Stimulated activated CD8-positive, alpha-beta memory T cell treated with anti-CD3 and anti-CD28 coated beads, Interleukin-12 subunit alpha, Interleukin-12 subunit beta, amount 100 ng/mL, for 24 hours (primary cell): ENCODE measurements around the gene CD274.
A peak's percentile ranks its signal among the peaks of the same experiment; 100 is the strongest.
"Not testable (repeated sequence)": the region's sequence is repeated elsewhere in the genome, so short reads cannot be mapped to it uniquely, and the experiment has no call there.

Experiments
- DNase-seq: peaks from one replicate; pipeline ENCODE4 v3.0.0-alpha.2; 2020; ENCODE audit errors: extremely low read depth

CD274 gene

GRCh38 chr9:5450359-5451091 lies at the start of gene CD274:
Gene CD274, plus strand, starts transcription at chr9:5450542. Its CDS starts 5,572 bp downstream, at chr9:5456114.
- DNase-seq, result peak; percentile 59

DNA sequence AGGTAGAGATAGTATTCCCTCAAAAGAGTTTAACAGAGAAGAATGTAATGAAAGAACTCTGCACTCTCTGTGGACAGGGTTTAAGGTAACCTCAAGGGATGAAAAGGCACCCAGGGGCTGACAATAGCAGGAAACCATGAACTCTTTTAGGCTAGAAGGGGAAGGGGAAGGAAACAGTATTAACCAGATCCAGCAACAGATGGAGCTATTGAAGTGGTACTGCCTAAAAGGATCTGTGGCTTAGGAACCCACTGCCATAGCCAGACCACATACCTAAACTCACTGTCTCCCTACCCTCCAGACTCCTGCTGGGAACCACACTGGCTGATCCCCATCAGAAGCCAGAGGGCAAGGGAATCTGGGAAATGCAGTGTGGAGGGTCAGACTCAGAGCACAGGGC lies 48.1 kb upstream of the CD274 start:
- DNase-seq, result no peak

GRCh38 chr9:5408596-5408995 lies 41.7 kb upstream of the CD274 start:
- DNase-seq, result no peak

DNA sequence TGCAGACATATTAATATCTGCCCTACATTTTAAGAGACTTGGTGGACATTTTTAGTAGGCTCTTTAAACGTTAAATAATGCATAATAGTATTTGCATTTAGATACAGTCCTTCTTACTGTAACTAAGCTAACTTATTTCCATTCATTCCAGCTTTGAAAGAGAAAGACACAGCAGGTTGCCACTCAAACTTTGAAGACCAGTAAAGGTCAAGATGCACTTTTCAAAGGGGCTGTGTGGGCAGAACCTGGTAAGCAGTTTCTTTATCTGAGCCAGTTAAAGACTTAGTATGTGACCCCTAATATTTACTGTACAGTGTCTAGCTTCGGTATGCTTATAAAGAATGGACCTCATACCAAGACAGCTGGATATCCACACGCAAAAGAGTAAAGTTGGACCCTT lies 33.4 kb upstream of the CD274 start:
- DNase-seq, result no peak

DNA sequence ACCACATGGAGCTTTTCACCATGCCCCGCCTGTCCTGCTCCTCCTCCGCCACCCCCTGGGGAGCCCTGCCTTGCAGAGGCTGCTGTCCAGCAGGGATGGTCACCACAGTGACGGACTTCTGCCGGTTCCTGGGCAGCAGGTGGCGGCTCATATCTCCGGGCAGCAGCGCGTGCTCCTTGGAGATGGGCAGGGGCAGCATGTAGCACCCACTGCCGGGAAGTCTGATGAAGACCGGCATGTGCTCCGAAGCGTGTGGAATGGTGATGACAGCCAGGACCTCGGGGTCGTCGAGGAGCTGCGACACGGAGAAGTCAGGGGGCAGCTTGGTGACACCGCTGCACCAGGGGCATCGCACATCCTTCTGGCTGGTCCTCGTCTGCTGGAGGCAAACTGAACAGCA lies 31.9 kb upstream of the CD274 start:
- no peak for DNase-seq

- no peak for DNase-seq
Measured at GRCh38 chr9:5419987-5420386, 30.4 kb upstream of the CD274 start.

- DNase-seq, result no peak
Measured at GRCh38 chr9:5421163-5421562, 29.2 kb upstream of the CD274 start.

DNA sequence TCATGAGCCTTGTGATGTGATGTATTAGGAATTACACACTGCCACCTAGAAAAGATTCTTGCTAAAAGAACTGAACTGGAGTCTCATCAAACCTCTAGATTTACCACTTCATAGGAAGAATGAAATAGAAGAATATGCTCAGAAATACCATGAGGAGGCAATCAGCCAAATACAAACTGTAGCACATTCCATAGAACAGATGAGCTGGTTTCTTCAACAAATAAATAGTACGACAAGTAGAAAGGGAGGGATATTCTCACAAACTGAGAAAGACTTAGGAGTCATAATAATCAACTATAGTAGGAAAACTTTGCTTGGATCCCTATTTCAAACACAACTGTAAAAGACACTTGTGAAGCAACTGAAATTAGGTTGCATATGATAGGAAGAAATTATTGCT lies 28.1 kb upstream of the CD274 start:
- DNase-seq, result no peak

DNA sequence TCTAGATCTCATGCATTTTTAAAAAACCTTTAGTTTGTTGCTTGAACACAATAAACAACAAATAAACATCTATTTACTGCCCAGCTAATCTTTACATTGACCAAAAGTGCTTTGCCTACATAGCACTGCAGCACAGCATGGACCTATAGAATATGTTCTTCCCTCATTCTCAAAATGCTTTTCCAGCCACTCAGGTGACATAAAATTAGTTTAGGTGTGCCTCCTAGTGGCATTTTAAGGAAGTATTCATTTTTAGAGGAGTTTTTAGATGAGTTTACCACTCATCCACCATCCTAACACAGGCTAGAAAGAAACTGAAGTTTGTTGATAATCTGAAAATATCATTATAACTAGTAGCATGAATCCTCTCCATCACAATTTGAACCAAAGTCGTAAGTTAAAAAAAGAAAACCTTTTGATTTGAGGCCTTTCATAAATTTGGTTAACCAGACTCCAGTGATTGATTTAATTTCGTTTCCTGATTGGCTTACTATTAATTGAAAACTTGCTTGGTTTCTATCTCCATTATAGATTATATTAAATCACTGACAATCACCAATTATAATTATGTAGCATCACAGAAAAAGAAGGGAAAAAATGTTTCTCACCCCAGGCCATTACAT lies 25.2 kb upstream of the CD274 start:
- no peak for DNase-seq

DNA sequence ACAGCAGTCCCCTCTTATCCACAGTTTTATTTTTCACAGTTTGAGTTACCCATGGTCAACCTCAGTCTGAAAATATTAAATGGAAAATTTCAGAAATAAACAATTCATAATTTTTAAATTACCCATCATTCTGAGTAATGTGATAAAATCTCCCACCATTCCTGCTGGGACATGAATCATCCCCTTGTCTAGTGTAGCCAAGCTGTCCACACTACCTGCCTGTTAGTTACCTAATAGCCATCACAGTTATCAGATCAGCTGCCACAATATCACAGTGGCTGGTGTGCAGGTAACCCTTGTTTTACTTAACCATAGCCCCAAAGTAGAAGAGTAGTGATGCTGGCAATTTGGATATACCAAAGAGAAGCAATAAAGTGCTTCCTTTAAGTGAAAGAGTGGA lies 23.3 kb upstream of the CD274 start:
- DNase-seq, result no peak

DNA sequence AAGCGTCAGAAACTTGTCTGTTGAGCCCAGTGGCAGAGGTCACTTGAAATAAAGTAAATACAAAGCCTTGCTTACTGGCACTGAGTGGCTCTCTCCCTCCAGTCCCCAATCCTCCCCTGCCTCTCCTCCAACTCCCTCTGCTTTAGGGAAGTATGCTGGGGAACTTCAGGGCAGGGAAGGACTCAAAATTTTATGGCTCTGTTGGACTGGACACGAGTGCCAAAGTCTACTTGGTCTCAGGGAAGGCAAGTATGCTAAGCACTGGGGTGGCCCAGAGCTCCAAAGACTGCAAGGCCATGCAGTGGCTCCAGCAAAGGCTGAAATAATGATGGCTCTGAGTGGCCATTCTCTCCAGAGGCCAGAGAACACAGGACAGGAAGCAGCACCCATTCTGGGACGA lies 22.2 kb upstream of the CD274 start:
- no peak for DNase-seq

DNA sequence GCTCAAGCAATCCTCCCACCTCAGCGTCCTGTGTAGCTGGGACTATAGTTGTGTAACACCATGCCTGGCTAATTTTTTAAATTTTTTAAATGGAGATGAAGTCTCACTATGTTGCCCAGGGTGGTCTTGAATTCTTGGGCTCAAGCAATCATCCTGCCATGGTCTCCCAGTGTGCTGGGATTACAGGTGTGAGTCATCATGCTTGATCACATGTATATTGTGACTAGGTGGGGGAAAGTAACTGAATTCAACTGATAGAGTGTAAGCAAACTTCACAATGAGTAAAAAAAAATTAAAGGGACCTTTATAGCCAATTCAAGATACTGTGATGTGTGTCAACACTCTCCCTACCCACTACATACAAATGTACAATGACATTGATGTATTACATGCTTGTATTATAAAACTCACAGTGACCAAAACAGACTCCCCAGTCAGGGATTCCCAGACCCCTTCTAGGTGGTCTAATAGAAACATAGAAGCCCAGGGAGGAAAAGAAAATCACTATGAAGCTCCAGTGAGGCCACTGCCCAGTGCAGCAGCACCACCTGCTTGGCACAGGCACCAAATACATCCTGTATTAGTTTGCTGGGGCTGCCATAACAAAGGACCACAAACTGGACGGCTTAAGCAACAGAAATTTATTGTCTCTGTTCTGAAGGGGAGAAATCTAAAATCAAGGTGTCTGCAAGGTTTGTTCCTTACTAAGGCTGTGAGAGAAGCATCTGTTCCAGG lies 21.4 kb upstream of the CD274 start:
- DNase-seq, result no peak

DNA sequence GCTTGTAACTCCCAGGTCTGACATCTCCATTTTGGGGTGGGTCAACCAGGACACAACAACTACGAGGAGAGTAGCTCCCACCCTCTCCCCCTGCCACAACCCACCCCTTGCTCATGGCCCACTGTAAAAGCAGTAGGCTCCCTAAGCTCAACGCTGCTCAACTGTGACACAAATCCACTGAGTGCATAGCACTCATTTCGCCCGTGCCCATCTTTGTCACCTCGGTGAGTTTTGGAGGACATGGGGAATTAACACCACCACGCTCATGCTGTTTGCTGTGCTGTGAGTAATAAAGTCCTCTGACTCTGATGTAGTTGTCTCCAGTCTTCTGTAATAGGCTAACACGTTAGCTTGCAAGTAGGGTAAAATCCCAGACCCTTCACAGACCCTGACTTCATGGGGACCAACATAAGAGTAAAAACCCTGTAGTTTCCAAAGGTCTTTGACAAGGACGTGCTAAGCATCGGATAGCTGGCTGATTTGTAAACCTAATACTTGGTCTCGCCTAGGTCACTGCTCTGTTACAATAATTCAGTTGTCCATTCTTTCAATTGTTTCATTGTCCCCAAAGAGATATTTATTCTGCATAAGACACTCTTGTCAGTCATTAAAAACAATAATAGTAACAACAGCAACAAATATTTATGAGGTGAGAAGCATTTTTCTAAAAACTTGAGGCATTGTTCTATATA lies 20.3 kb upstream of the CD274 start:
- DNase-seq, result no peak

DNA sequence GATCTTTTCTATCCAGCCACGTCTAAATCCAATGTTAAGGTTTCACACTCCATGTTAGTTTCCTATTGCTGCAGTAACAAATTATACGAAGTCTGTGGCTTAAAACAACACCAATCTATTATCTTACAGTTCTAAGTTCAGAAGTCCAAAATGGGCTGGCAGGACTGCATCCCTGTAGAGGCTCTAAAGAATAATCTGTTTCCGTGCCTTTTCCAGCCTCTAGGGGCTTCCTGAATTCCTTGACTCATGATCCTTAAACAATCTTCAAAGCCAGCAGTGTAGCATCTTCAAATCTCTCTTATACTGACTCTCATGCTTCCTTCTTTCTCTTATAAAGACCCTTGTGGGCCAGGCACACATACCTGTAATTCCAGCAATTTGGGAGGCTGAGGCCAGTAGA lies 19.4 kb upstream of the CD274 start:
- DNase-seq, result no peak

DNA sequence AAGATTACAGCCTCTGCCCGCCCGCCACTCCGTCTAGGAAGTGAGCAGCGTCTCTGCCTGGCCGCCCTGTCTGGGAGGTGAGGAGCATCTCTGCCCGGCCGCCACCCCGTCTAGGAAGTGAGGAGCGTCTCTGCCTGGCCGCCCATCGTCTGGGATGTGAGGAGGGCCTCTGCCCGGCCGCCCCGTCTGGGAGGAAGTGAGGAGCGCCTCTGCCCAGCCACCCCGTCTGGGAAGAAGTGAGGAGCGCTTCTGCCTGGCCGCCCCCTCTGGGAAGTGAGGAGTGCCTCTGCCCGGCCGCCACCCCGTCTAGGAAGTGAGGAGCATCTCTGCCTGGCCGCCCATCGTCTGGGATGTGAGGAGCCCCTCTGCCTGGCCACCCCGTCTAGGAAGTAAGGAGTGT lies 17.5 kb upstream of the CD274 start:
- not testable (repeated sequence) for DNase-seq

- not testable (repeated sequence) for DNase-seq
Measured at GRCh38 chr9:5433328-5433727, 17.0 kb upstream of the CD274 start.

DNA sequence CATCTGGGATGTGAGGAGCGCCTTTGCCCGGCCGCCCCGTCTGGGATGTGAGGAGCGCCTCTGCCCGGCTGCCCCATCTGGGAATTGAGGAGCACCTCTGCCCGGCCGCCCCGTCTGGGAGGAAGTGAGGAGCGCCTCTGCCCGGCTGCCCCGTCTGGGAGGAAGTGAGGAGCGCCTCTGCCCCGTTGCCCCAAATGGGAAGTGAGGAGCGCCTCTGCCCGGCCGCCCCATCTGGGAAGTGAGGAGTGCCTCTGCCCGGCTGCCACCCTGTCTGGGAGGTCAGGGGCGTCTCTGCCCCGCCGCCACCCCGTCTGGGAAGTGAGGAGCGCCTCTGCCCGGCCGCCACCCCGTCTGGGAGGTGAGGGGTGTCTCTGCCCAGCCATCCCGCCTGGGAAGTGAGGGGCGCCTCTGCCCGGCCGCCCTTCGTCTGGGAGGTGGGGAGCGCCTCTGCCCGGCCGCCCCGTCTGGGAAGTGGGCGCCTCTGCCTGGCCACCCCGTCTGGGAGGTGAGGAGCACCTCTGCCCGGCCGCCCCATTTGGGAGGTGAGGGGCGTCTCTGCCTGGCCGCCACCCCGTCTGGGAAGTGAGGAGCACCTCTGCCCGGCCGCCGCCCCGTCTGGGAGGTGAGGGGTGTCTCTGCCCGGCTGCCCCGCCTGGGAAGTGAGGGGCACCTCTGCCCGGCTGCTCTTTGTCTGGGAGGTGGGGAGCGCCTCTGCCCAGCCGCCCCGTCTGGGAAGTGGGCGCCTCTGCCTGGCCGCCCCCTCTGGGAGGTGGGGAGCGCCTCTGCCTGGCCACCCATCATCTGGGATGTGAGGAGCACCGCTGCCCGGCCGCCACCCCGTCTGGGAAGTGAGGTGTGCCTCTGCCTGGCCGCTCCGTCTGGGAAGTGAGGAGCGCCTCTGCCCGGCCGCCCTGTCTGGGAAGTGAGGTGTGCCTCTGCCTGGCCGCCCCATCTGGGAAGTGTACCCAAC lies 16.2 kb upstream of the CD274 start:
- DNase-seq, result not testable (repeated sequence)

GRCh38 chr9:5435912-5436311 lies 14.4 kb upstream of the CD274 start:
- DNase-seq, result no peak

DNA sequence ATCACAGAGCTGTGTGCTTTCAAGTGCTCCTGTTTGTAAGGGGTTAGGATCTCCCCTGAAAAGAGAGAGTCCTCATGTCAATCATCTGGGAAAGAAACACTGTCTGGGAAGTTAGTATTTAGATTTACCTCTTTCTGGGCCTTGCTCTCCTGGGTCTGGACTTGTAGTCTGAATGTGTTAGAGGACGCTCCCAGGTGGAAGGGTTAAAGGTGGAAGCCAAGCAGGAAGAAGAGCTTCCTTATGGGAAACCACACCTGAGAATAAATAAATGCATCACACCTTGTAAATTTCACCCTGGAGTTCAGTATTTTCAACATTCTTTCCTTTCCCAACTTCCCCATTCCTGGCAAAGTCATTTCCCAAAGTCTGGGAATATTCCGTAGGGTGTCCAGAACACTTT lies 13.9 kb upstream of the CD274 start:
- DNase-seq, result no peak

DNA sequence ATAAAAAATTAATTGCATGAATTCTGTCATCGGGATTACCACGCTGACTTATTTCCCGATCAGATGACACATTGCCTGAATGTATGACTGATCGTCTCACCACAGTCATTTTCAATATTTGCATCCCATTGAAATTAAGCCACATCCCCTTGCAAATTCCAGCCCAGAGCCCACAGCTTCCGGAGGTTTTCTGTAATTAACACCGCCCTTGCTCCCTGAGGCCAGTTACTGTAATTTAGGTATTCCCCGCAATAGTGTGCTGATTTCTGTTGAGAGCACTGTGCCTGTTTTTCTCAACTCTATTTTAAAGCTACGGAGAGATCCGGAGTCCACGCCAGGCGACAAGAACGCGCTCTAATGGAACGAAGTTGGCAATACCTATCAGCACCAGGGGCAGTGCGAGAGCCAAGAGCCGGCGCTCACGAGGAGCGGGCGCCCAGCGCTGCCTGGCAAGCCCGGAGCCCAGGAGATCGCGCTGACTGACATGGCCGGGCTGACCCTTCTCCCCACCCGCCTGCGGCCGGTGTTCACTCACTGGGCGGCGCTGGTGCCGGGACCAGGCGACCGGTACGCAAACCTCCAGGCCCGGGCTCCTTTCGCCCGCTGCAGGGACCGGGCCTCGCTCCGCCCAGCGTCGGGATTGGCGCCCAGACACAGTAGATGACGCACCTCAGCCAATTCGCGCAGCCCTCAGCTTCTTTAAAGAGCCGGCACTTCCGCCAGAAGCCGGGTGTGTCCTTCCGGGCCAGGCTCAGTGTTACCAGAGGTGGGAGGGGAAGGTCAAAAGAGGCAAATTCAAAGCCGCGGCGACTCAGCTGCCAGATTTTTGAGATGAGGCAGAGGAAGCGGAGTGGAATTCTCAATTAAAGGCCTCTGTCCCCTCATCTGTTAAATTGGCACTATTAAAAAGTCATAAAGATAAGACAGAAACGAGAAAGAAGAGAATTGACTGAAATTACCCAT lies 12.8 kb upstream of the CD274 start, which contains the start of gene PLGRKT:
Gene PLGRKT (minus strand): TSS at position 672 of the 963 bp plus-strand sequence. CDS start 5,948 bp downstream, outside the sequence.
- peak; percentile 81 for DNase-seq
